ENCODE measurements around the gene LUC7L. TPM values are rescaled to one million over a fixed set of nuclear protein-coding genes. Genes with fewer than 3 reads are reported as not detected.
"Not testable (repeated sequence)": the region's sequence is repeated elsewhere in the genome, so short reads cannot be mapped to it uniquely, and the experiment has no call there.

Gene LUC7L
- total RNA-seq, 2 experiments from 2014 or later: 58.4 to 59.1 TPM

DNA sequence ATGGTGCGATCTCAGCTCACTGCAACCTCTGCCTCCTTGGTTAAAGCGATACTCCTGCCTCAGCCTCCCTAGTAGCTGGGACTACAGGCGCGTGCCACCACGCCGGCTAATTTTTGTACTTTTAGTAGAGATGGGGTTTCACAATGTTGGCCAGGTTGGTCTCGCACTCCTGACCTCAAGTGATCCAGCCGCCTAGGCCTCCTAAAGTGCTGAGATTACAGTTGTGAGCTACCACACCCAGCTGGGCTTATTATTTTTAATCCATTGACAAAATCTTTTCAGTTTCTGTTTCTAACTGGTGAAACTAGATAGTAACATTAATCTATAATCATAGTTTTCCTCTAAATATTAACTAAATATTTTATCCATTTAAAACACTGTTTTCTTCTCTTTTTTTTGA, 11.3 kb upstream of the LUC7L start:
- intact Hi-C loops (cut with micrococcal nuclease): no loop called here
- Mint-ChIP-seq H3K36me3 (ENCODE audit: low read depth) (peaks cover 3% of the 10 kb centered on the region), H3K27me3 (ENCODE audit: low read depth) (no peaks in the 10 kb centered on the region), H3K4me1 (ENCODE audit: low read depth) (peaks cover 27% of the 10 kb centered on the region), H3K9me3 (peaks cover under 1% of the 10 kb centered on the region), H3K27ac (no peak overlapping the region), H3K4me3 (no peak overlapping the region)
- CTCF ChIA-PET: interaction anchor here (1.2 to 1.3 kb wide), 2 partner anchors 12 to 144 kb away, joined by 3 read pairs; no protein-coding TSS in a partner anchor
- no peak for DNase-seq

DNA sequence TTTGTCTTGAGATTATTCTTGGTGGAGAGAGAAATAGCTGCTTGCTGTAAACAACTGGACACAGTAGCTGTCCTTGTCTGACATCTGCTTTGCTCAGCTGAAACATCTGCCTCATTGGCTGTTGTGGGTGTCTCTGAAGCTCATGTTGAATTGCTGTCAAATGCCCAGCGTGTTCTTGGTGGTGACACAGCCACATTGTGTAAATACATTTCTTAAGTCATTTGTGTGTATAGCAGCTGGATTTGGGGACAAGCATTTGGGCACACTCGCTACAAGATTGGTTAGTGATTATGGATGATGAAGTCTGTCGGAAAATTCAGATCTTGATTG, 10.7 kb upstream of the LUC7L start:
- DNase-seq: no peak
- no peak overlapping the region for H3K27ac Mint-ChIP-seq
- peaks cover 2% of the 10 kb centered on the region for H3K9me3 Mint-ChIP-seq
- peaks cover 4% of the 10 kb centered on the region for H3K36me3 Mint-ChIP-seq (ENCODE audit: low read depth)
- peaks cover 33% of the 10 kb centered on the region for H3K4me1 Mint-ChIP-seq (ENCODE audit: low read depth)
- CTCF ChIA-PET: interaction anchor here (1.3 kb wide), 1 partner anchor 12 kb away, joined by 3 read pairs; no protein-coding TSS in a partner anchor
- no peak overlapping the region for H3K4me3 Mint-ChIP-seq
- intact Hi-C loops (cut with micrococcal nuclease): no loop called here
- no peaks in the 10 kb centered on the region for H3K27me3 Mint-ChIP-seq (ENCODE audit: low read depth)

DNA sequence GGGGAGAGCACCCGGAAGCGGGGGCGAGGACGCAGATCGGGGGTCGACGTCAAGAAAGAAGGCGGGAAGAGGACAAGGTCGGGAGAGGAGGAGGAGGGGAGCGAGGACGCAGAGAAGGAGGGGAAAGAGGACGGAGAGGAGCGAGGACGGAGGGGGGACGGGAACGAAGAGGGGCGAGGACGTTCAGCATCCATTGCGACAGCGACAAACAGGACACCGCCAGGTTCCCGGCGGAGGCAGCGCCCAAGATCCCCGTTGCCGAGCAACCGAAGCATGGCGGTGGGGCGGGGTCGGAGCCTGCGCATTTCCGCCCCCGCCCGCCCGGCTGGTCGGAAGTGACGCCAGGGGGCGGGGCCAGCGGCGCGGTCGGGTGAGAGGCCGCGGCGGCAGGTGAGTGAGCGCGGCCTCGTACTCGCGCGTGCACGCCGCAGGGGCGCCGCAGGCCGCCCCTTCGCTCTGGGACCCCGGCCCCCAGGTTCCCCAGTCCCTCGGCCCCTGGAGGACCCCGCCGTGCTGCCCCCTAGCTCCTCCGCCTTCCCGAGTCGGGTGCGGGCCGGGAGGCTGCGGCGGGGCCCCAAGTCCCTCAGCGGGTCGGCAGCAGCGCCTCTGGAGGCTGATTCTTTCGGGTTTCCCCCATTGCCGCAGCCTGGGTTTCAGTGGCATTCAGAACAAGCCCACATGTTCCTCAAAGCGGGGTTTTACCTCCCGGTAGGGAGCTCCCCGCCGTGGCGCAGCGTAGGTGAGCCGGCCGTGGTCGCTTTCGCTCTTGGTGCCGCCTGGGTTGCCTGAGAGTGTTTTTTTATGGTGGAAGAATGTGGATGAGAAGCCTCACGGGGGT, 5.4 kb upstream of the LUC7L start, which contains the start of gene FAM234A:
TSS of gene FAM234A (plus strand) at position 354 of the 838 bp plus-strand sequence. CDS start 19,593 bp downstream, outside the sequence.
- peaks cover 2% of the 10 kb centered on the region for H3K9me3 Mint-ChIP-seq
- DNase-seq: peak; percentile 97
- peak within 1 kb of the TSS; percentile 94 for H3K4me3 Mint-ChIP-seq
- H3K27ac Mint-ChIP-seq: peak within 1 kb of the TSS; percentile 97
- no peaks in the 10 kb centered on the region for H3K27me3 Mint-ChIP-seq (ENCODE audit: low read depth)
- H3K4me1 Mint-ChIP-seq (ENCODE audit: low read depth): peaks cover 23% of the 10 kb centered on the region
- CTCF ChIA-PET: interaction anchor here (0.5 to 1.8 kb wide), 9 partner anchors 10 to 575 kb away, joined by 3 to 9 read pairs (median 4); no protein-coding TSS in a partner anchor
- H3K36me3 Mint-ChIP-seq (ENCODE audit: low read depth): peaks cover 2% of the 10 kb centered on the region
- intact Hi-C loops (cut with micrococcal nuclease): loop anchor here (1.0 to 2.0 kb wide), 5 partner anchors 18 to 290 kb away; partner anchors contain the start of genes AXIN1, POLR3K and SNRNP25

DNA sequence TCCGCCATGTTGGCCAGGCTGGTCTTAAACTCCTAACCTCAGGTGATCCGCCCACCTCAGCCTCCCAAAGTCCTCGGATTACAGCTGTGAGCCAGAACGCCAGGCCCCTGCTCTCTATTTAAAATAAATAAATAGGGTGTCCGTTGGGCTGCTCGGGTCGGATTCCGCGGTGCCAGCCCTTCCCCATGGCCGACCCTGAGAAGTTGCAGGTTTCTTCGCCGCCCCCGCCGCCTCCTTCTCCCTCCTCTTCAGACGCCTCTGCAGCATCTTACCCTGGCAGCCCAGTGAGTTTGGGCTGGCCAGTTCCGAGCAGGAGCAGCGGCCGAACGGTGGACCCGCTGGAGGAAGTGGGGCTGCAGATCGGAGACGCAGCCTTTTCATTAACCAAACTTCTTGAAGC, 1.7 kb upstream of the LUC7L start:
- peaks cover 39% of the 10 kb centered on the region for H3K4me1 Mint-ChIP-seq (ENCODE audit: low read depth)

DNA sequence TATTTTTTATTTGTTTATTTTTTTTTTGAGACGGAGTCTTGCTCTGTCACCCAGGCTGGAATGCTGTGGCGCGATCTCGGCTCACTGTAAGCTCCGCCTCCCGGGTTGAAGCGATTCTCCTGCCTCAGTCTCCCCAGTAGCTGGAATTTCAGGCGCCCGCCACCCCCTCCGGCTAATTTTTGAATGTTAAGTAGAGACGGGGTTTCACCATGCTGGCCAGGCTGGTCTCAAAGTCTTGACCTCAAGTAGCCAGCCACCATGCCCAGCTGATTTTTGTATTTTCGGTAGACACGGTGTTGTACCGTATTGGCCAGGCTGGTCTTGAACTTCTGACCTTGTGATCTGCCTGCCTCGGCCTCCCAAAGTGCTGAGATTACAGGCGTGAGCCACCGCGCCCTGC, 1.1 kb upstream of the LUC7L start:
- H3K27ac Mint-ChIP-seq; intact Hi-C loops (cut with micrococcal nuclease); H3K4me3 Mint-ChIP-seq; DNase-seq; H3K9me3 Mint-ChIP-seq; CTCF ChIA-PET; H3K27me3 Mint-ChIP-seq (ENCODE audit: low read depth): not testable (repeated sequence)
- Mint-ChIP-seq H3K36me3 (ENCODE audit: low read depth) (peaks cover 15% of the 10 kb centered on the region), H3K4me1 (ENCODE audit: low read depth) (peaks cover 37% of the 10 kb centered on the region)

More for the DNA sequence above, 1.7 kb upstream of the LUC7L start:
- intact Hi-C loops (cut with micrococcal nuclease): no loop called here
- CTCF ChIA-PET: no interaction called here
- peaks cover 13% of the 10 kb centered on the region for H3K36me3 Mint-ChIP-seq (ENCODE audit: low read depth)
- H3K27ac Mint-ChIP-seq: no peak overlapping the region
- peaks cover 2% of the 10 kb centered on the region for H3K9me3 Mint-ChIP-seq
- no peak overlapping the region for H3K4me3 Mint-ChIP-seq
- H3K27me3 Mint-ChIP-seq (ENCODE audit: low read depth): no peaks in the 10 kb centered on the region
- DNase-seq: no peak

DNA sequence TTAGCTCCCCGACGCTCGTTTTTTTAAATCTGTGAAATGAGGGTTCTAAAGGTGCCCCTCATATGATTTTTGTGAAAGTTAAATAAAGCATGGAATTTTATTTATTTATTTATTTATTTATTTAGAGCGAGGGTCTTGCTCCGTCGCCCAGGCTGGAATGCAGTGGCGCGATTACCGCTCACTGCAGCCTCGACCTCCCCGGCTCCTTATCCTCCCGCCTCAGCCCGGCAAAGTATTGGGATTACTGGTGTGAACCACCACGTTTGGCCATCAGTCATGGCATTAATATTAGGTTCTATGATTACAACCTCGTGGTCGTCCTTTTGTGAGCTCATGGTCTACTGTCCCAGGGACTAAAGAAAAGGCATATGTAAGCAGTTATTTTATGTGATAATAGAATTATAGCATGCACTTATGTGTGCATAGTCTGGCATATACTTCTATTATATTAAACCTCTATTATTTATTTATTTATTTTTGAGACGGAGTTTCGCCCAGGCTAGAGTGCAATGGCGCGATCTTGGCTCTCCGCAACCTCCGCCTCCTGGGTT, 557 bp upstream of the LUC7L start:
- Mint-ChIP-seq H3K27me3 (ENCODE audit: low read depth) (no peaks in the 10 kb centered on the region), H3K36me3 (ENCODE audit: low read depth) (peaks cover 16% of the 10 kb centered on the region), H3K27ac (no peak overlapping the region), H3K4me3 (peak overlapping the region; percentile 81), H3K9me3 (no peaks in the 10 kb centered on the region), H3K4me1 (ENCODE audit: low read depth) (peaks cover 35% of the 10 kb centered on the region)
- no peak for DNase-seq
- CTCF ChIA-PET: no interaction called here
- intact Hi-C loops (cut with micrococcal nuclease): no loop called here

DNA sequence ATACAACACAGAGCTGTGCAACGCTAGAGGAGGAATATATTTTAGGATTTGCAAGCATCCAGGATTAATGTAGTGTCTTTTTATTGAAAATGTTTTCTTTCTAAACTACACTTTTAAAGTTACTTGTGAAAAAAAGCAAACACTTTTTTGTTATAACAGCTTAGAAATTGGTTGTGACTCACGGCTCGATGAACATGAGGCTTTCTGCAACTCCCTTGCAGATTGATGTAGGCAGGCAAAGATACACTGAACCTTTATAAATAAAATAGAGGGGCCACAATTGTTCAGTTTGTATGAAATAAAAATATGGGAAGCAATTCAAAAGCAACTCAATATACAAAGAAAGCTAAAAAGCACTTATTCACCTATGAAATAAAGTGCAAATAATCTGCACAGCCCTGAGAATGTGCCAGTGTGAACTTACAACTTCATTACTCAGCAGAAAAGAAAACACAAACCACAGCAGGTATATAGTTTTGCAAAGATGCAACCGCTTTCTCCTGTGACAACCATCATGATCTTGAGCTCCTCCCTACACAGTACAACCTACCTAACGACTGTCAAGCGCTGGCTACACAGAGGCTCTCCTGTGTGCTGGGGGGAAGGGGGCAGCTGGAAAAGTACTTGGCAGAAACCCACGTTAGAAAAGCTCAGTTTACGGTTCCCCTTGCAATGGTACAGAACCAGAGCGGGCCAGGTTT, 948 bp downstream of the LUC7L start:
- peaks cover 31% of the 10 kb centered on the region for H3K4me1 Mint-ChIP-seq (ENCODE audit: low read depth)
- H3K36me3 Mint-ChIP-seq (ENCODE audit: low read depth): peaks cover 18% of the 10 kb centered on the region
- CTCF ChIA-PET: interaction anchor here (1.0 to 2.3 kb wide), 5 partner anchors 12 to 133 kb away, joined by 3 to 13 read pairs (median 5); no protein-coding TSS in a partner anchor
- no peaks in the 10 kb centered on the region for H3K9me3 Mint-ChIP-seq
- H3K27me3 Mint-ChIP-seq (ENCODE audit: low read depth): no peaks in the 10 kb centered on the region
- peak overlapping the region; percentile 74 for H3K27ac Mint-ChIP-seq
- H3K4me3 Mint-ChIP-seq: peak overlapping the region; percentile 81
- intact Hi-C loops (cut with micrococcal nuclease): no loop called here
- no peak for DNase-seq

DNA sequence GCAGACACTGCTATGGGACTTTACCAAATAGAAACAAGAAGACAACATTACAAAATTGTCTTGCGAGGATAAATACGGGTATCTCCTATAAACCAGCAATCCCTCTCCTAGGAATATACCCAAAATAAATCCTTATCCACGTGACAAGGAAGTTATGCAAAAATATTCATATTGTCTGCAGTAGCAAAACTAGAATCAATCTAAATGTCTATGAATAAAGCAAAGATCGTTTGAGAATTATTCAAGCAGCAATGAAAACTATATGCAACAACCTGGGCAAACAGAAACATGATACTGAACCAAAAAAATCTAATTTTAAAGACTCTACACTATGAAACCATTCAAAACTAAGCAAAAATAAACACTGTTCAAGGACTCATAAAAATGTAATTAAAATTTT, 9.2 kb downstream of the LUC7L start:
- intact Hi-C loops (cut with micrococcal nuclease): no loop called here
- CTCF ChIA-PET: no interaction called here
- H3K27me3 Mint-ChIP-seq (ENCODE audit: low read depth): no peaks in the 10 kb centered on the region
- no peak overlapping the region for H3K27ac Mint-ChIP-seq
- H3K9me3 Mint-ChIP-seq: no peaks in the 10 kb centered on the region
- H3K4me1 Mint-ChIP-seq (ENCODE audit: low read depth): peaks cover 8% of the 10 kb centered on the region
- DNase-seq: no peak
- peaks cover 22% of the 10 kb centered on the region for H3K36me3 Mint-ChIP-seq (ENCODE audit: low read depth)
- H3K4me3 Mint-ChIP-seq: no peak overlapping the region

DNA sequence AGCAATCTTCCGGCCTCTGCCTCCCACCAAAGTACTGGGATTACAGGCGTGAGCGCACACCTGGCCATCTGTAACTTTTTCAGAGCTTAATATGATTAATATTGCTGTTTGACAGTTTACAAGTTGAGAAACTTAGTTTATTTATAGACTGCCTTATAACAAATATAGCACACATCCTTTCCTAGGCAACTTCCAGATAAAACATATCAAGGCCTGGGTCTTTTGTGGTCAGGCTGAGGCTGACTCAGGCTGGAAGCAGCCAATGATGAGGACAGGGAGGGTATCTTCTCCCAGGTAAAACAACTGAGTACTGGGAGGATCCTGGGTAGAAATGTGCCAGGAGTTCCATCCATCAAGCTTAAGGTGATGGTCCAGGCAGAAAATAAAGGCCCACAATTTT, 16.2 kb downstream of the LUC7L start:
- peak overlapping the region; percentile 53 for H3K27ac Mint-ChIP-seq
- no peak overlapping the region for H3K4me3 Mint-ChIP-seq
- no peaks in the 10 kb centered on the region for H3K27me3 Mint-ChIP-seq (ENCODE audit: low read depth)
- no peak for DNase-seq
- CTCF ChIA-PET: interaction anchor here (0.7 kb wide), 1 partner anchor 71 kb away, joined by 3 read pairs; no protein-coding TSS in a partner anchor
- intact Hi-C loops (cut with micrococcal nuclease): no loop called here
- peaks cover 3% of the 10 kb centered on the region for H3K4me1 Mint-ChIP-seq (ENCODE audit: low read depth)
- H3K36me3 Mint-ChIP-seq (ENCODE audit: low read depth): peaks cover 15% of the 10 kb centered on the region
- no peaks in the 10 kb centered on the region for H3K9me3 Mint-ChIP-seq

DNA sequence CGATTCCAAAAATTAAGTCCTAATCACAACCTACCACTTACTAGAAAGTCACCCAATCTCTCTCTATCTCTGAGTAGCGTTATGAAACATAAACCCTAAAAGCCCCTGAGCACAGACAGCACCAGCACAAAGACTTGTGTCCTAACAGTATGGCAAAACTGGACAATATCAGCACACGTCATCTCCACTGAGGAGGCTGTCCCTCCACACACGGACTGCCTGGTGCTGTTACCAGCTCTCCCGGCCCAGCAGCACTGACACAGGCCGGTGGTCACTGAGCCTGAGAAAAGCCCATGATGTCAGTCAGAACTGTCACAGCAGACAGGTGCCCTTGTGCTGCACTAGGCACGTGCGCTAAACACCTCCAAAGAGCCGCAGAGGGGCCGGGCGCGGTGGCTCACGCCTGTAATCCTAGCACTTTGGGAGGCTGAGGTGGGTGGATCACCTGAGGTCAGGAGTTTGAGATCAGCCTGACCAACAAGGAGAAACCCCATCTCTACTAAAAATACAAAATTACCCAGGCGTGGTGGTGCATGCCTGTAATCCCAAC, 17.5 kb downstream of the LUC7L start:
- H3K4me3 Mint-ChIP-seq; DNase-seq; H3K27ac Mint-ChIP-seq; H3K9me3 Mint-ChIP-seq; H3K4me1 Mint-ChIP-seq (ENCODE audit: low read depth); H3K27me3 Mint-ChIP-seq (ENCODE audit: low read depth); intact Hi-C loops (cut with micrococcal nuclease); CTCF ChIA-PET: not testable (repeated sequence)
- H3K36me3 Mint-ChIP-seq (ENCODE audit: low read depth): peaks cover 16% of the 10 kb centered on the region

DNA sequence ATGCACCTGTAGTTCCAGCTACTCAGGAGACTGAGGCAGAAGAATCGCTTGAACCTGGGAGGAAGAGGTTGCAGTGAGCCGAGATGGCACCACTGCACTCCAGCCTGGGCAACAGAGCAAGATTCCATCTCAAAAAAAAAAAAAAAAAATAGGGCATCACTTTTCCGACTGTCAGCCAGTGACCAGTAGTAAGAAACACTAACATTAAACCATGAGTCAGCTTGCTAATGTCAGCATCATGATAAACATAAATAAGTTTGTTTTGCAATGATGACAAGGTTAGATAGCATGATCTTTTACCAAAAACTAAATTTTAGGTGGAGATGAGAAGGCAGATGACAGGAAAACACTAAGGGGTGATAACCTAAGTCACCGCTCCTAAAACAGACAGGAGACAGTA, 19.9 kb downstream of the LUC7L start:
- H3K9me3 Mint-ChIP-seq; H3K4me1 Mint-ChIP-seq (ENCODE audit: low read depth); H3K27me3 Mint-ChIP-seq (ENCODE audit: low read depth); H3K4me3 Mint-ChIP-seq; H3K27ac Mint-ChIP-seq; DNase-seq; intact Hi-C loops (cut with micrococcal nuclease): not testable (repeated sequence)
- peaks cover 23% of the 10 kb centered on the region for H3K36me3 Mint-ChIP-seq (ENCODE audit: low read depth)
- CTCF ChIA-PET: interaction anchor here (0.7 to 1.5 kb wide), 3 partner anchors 19 to 154 kb away, joined by 3 to 7 read pairs (median 4); no protein-coding TSS in a partner anchor

DNA sequence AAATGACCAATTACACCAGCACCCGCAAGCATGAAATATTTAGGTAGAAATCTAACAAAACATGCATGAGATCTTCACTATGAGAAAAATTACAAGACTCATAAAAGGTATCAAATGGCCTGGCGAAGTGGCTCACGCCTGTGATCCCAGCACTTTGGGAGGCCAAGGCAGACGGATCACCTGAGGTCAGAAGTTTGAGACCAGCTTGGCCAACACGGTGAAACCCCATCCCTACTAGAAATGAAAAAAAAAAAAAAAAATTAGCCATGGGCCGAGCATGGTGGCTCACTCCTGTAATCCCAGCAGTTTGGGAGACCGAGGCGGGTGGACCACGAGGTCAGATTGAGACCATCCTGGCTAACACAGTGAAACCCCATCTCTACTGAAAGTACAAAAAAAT, 25.2 kb downstream of the LUC7L start:
- H3K27ac Mint-ChIP-seq; H3K4me3 Mint-ChIP-seq; intact Hi-C loops (cut with micrococcal nuclease); H3K27me3 Mint-ChIP-seq (ENCODE audit: low read depth); H3K9me3 Mint-ChIP-seq; DNase-seq; H3K4me1 Mint-ChIP-seq (ENCODE audit: low read depth); CTCF ChIA-PET: not testable (repeated sequence)
- H3K36me3 Mint-ChIP-seq (ENCODE audit: low read depth): peaks cover 38% of the 10 kb centered on the region
